ENCODE data around the gene COL20A1. TPM values are rescaled to one million over a fixed set of nuclear protein-coding genes. Genes with fewer than 3 reads are reported as not detected.

Gene COL20A1
- total RNA-seq, 1 donor from 2014 or later: 0.25 TPM

DNA sequence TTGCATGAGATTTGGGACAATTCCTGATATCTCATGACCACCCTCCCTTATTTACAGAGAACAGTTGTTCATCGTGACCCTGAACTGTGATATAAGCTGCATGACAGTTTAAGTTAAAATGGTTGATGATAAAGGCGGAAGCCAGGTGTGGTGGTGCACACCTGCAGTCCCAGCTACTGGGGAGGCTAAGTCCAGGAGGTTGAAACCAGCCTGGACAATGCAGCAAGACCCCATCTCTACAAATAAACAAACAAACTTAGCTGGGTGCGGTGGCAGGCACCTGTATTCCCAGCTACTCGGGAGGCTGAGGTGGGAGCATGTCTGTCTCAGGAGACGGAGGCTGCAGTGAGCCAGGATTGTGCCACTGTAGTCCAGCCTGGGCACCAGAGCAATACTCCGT lies 24.1 kb downstream of the COL20A1 start:
- H3K36me3 Mint-ChIP-seq: no peaks in the 10 kb centered on the region
- H3K9me3 Mint-ChIP-seq: no peaks in the 10 kb centered on the region
- no peaks in the 10 kb centered on the region for H3K27me3 Mint-ChIP-seq (ENCODE audit: low read depth)
- H3K4me3 Mint-ChIP-seq: no peak overlapping the region
- no peak for DNase-seq (ENCODE audit: low spot score in 2 of 2, unreplicated experiment in 2 of 2)
- no peak overlapping the region for H3K27ac Mint-ChIP-seq
- H3K4me1 Mint-ChIP-seq: peaks cover 5% of the 10 kb centered on the region
- no peak for TF ChIP-seq CTCF (IDR thresholded peaks at IDR 0.05; ENCODE audit: unreplicated experiment)

GRCh38 chr20:63317601-63318291 lies 24.8 kb downstream of the COL20A1 start:
- Mint-ChIP-seq H3K4me3 (no peak overlapping the region), H3K27ac (no peak overlapping the region), H3K9me3 (no peaks in the 10 kb centered on the region), H3K36me3 (no peaks in the 10 kb centered on the region), H3K27me3 (ENCODE audit: low read depth) (no peaks in the 10 kb centered on the region), H3K4me1 (peaks cover 5% of the 10 kb centered on the region)
- DNase-seq (ENCODE audit: low spot score in 2 of 2, unreplicated experiment in 2 of 2): no peak
- no peak for TF ChIP-seq CTCF (IDR thresholded peaks at IDR 0.05; ENCODE audit: unreplicated experiment)

GRCh38 chr20:63318391-63319163 lies 25.6 kb downstream of the COL20A1 start:
- DNase-seq (ENCODE audit: low spot score in 2 of 2, unreplicated experiment in 2 of 2): no peak
- peaks cover 5% of the 10 kb centered on the region for H3K27me3 Mint-ChIP-seq (ENCODE audit: low read depth)
- no peak overlapping the region for H3K27ac Mint-ChIP-seq
- peaks cover 8% of the 10 kb centered on the region for H3K4me1 Mint-ChIP-seq
- H3K36me3 Mint-ChIP-seq: no peaks in the 10 kb centered on the region
- H3K4me3 Mint-ChIP-seq: no peak overlapping the region
- no peaks in the 10 kb centered on the region for H3K9me3 Mint-ChIP-seq
- TF ChIP-seq CTCF (IDR thresholded peaks at IDR 0.05; ENCODE audit: unreplicated experiment): no peak

DNA sequence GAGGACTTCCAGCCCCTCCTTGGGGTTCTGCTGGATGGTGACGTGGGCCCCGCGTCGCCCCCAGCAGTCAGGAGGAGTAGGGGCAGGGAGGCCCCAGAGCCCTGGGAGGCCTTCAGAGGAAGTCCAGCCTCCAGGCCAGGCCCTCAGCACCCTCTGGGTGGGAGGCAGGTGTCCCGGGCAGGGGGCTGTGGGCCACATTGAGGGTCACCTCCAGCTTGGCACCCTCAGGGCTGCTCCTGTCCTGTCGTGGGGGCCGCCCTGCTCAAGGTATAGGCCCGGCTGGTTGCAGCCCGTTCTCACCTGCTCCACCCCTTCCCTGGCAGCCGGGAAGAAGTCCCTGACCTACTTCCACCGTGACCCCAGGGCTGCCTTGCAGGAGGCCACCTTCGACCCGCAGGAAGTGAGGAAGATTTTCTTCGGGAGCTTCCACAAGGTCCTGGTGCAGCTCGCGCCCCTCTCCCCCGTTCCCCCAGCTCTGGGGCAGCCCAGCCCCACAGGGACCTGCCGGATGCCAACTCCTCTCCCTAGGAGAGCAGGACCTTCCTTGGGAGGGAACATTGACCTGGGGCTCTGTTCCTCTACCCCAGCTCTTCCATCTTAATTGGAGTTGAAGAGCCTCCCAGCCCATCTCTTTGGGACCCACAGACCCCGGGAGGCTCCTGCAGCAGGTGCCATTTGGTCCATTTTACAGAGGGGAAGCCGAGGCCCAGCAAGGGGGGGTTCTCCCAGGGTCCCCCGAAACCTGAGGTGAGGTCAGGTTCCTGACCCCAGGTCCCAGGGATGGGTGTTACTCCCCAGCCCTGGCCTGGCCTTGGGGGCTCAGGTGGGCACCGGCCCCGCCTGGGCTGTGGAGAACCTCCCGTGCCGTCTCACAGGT lies 26.4 kb downstream of the COL20A1 start:
- H3K27me3 Mint-ChIP-seq (ENCODE audit: low read depth): peaks cover 12% of the 10 kb centered on the region
- no peaks in the 10 kb centered on the region for H3K36me3 Mint-ChIP-seq
- H3K4me3 Mint-ChIP-seq: no peak overlapping the region
- TF ChIP-seq CTCF (IDR thresholded peaks at IDR 0.05; ENCODE audit: unreplicated experiment): no peak
- DNase-seq (ENCODE audit: low spot score in 2 of 2, unreplicated experiment in 2 of 2): peak in 1 of 2 experiments; percentile 18
- no peaks in the 10 kb centered on the region for H3K9me3 Mint-ChIP-seq
- peaks cover 8% of the 10 kb centered on the region for H3K4me1 Mint-ChIP-seq
- no peak overlapping the region for H3K27ac Mint-ChIP-seq

GRCh38 chr20:63320041-63320511 lies 27.1 kb downstream of the COL20A1 start:
- no peak for TF ChIP-seq CTCF (IDR thresholded peaks at IDR 0.05; ENCODE audit: unreplicated experiment)
- Mint-ChIP-seq H3K9me3 (no peaks in the 10 kb centered on the region), H3K27me3 (ENCODE audit: low read depth) (peaks cover 12% of the 10 kb centered on the region), H3K4me3 (no peak overlapping the region), H3K27ac (no peak overlapping the region), H3K4me1 (peaks cover 8% of the 10 kb centered on the region), H3K36me3 (no peaks in the 10 kb centered on the region)
- no peak for DNase-seq (ENCODE audit: low spot score in 2 of 2, unreplicated experiment in 2 of 2)
